ENCODE measurements around the gene UGT3A1.

Gene UGT3A1

GRCh38 chr5:35908814-35909213 is 82.4 kb downstream of the UGT3A1 start:
- no peak for DNase-seq (ENCODE audit: low read depth in 3 of 3)

- no peak for DNase-seq (ENCODE audit: low read depth in 3 of 3)
Measured at GRCh38 chr5:35908228-35908627, 83.0 kb downstream of the UGT3A1 start.

- peak in 2 of 3 experiments; percentile 14 to 31 for DNase-seq (ENCODE audit: low read depth in 3 of 3)
Measured at GRCh38 chr5:35904443-35905132, 86.6 kb downstream of the UGT3A1 start.

DNA sequence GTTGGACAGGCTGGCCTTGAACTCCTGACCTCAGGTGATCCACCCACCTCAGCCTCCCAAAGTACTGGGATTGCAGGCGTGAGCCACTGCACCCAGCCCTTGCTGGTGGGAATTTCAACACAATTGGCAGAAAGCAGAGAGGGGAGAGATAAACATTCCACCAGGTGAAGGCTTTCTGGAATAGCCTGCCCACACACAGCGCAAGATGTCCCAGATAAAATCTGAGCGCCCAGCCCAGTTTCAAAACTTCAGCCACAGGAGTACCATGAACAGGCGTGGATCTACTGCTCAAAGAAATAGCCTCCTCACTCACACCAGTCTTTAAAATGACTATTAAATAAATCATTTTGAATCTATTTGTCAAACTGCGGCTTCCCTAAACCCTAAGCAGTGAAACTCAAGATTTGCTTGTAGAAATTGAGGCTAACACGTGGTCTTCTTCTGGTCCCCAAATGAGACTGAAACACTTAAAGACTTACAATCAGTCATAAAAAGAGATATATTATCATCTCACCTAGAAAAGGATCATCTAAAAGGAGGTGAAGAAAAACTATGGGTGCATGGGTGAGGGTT is 87.5 kb downstream of the UGT3A1 start:
- no peak for DNase-seq (ENCODE audit: low read depth in 3 of 3)

DNA sequence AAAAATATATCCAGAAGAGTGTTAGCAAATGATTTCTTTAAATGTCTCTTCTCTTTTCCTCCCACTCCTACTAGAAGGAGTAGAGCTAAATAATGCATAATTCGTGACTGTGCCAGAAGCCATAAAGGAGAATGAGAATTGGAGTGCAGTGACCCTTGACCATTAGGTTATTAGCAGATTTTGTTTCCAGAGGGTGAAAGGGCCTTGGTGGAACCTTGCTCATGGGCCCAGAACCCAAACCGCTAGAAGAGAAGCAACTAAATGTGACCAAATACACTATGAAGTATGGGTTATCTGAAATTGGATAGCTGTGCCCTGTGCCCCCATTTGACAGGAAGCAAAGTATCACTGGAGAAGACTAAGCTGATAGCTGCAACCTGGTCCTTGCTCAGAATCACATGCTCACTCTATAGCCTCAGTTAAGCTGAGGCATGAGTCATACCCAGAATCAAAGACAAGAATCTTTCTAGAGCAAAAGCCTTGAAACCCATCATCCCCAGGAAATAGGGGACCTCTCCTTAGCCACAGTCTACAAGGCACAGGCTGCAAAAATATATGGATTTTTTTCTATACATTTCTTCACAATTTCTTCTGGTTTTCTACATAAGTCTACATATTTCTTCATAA is 89.0 kb downstream of the UGT3A1 start:
- no peak for DNase-seq (ENCODE audit: low read depth in 3 of 3)

All from stimulated activated CD4-positive, alpha-beta T cell treated with anti-CD3 and anti-CD28 coated beads, TNF-alpha, amount 100 ng/mL, for 24 hours (primary cell).